MG63 (cell line): ENCODE data around the gene PTPN1. TPM values are rescaled to one million over a fixed set of nuclear protein-coding genes. Genes with fewer than 3 reads are reported as not detected.
"Not testable (repeated sequence)": the region's sequence is repeated elsewhere in the genome, so short reads cannot be mapped to it uniquely, and the experiment has no call there.

Experiments used
- DNase-seq: peaks from one replicate; pipeline ENCODE4 v3.0.0-alpha.2; 2020
- H3K27me3 ChIP-seq: fragments of 250-450 bp; sonication (Bioruptor Pico); 2 replicates; pipeline ENCODE4 v1.5.1; 2020; ENCODE audit warnings: mild to moderate bottlenecking, moderate library complexity
- H3K36me3 ChIP-seq: fragments of 250-450 bp; sonication (Bioruptor Pico); 2 replicates; pipeline ENCODE4 v1.5.1; 2020; ENCODE audit warnings: mild to moderate bottlenecking, moderate library complexity
- H3K4me3 ChIP-seq: fragments of 250-450 bp; sonication (Bioruptor Pico); 2 replicates; pipeline ENCODE4 v1.5.1; 2020; ENCODE audit warnings: mild to moderate bottlenecking, moderate library complexity
- H3K9me3 ChIP-seq: fragments of 250-450 bp; sonication (Bioruptor Pico); 2 replicates; pipeline ENCODE4 v1.5.1; 2020; ENCODE audit warnings: mild to moderate bottlenecking, moderate library complexity
- total RNA-seq: library from RNA; depleted of rRNA; stranded (reverse); fragments of >200 nt; shearing (Covaris generic); gene quantifications from 2 replicates; pipeline ENCODE4 v1.2.3, GENCODE V29; 2014; ENCODE audit warnings: low replicate concordance

Gene PTPN1
- total RNA-seq, 1 experiment from 2014 or later = 37.1 TPM

DNA sequence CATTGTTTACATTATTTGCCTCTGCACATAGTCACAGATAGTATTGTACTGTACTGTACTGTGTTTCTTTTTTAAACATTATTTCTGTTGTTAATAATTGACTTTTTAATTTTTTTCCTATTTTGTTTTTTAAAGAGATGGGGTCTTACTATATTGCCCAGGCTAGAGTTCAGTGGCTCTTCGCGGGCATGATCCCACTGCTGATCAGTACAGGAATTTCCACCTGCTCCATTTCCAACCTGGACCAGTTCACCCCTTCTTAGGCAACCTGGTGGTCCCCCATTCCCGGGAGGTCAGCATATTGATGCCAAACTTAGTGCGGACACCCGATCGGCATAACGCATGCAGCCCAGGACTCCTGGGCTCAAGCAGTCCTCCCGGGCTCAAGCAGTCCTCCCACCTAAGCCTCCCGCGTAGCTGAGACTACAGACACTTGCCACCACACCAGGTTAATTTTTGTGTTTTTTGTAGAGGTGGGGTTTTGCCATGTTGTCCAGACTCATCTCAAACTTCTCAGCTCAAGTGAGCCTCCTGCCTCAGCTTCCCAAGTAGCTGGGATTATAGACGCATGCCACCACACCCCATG lies 47.5 kb downstream of the PTPN1 start:
- H3K27me3 ChIP-seq = no peaks in the 10 kb centered on the region
- H3K36me3 ChIP-seq = peaks cover 27% of the 10 kb centered on the region
- no peak for DNase-seq

DNA sequence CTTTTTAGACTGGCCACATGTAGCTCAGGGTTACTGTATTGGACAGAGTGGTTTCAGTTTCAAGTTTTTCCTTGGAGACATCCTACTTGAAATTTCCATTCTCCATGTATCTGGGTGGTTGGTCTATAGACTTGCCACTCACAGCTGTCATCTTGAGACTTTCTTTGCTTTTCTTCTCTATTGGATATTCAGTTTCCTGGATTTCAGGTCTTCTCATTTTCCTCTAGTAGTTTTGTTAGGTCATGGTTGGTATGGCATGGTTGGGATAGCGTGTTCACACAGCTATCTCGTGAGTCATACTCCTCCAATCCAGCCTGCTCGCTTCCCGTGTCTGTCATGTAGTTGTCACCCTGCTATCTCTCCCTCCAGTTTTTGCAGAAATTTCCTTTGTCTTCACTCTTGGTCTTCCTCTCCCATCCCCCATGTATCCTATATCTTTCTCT lies 48.3 kb downstream of the PTPN1 start:
- Histone ChIP-seq H3K9me3 (no peaks in the 10 kb centered on the region), H3K36me3 (peaks cover 29% of the 10 kb centered on the region), H3K27me3 (no peaks in the 10 kb centered on the region), H3K4me3 (no peak overlapping the region)
- DNase-seq = no peak

More for the DNA sequence above, 47.5 kb downstream of the PTPN1 start:
- H3K9me3 ChIP-seq = no peaks in the 10 kb centered on the region
- H3K4me3 ChIP-seq = no peak overlapping the region

DNA sequence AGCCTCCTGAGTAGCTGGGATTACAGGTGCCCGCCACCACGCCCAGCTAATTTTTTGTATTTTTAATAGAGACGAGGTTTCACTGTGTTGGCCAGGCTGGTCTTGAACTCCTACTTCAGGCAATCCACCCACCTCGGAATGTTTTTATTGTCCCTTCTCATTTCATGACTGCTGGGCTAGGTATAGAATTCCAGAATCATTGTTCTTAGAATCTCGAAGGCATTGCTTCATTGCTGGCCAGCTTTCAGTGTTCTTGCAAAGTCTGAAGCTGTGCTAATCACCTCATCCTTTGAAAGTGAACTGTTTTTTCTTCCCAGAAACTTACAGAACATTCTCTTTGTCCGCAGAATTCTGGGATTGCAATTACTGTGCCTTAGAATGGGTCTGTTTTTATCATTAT lies 49.0 kb downstream of the PTPN1 start:
- no peaks in the 10 kb centered on the region for H3K9me3 ChIP-seq
- H3K27me3 ChIP-seq = no peaks in the 10 kb centered on the region
- peaks cover 29% of the 10 kb centered on the region for H3K36me3 ChIP-seq
- no peak overlapping the region for H3K4me3 ChIP-seq
- no peak for DNase-seq

GRCh38 chr20:50559856-50560638 lies 49.9 kb downstream of the PTPN1 start:
- no peaks in the 10 kb centered on the region for H3K27me3 ChIP-seq
- no peaks in the 10 kb centered on the region for H3K9me3 ChIP-seq
- H3K4me3 ChIP-seq = no peak overlapping the region
- DNase-seq = no peak
- peaks cover 34% of the 10 kb centered on the region for H3K36me3 ChIP-seq

DNA sequence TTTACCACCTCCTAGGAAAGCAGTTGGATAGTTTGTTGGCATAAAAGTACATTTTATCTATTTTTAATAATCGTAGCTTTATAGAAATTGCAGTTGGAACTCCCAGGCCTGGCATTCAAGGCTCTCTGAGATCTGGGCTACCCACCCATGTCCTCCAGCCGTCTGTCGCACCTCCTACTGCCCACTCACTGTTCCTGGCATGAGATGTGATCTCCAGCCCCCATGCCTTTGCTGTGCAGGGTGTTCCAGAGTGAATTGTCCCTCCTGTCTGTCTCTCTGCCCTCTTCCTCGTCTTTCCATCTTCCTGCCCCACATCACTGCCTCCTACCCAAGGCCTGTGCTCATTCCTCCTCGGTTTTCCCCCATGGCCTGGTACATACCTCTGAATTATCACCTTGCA lies 50.7 kb downstream of the PTPN1 start:
- H3K9me3 ChIP-seq = no peaks in the 10 kb centered on the region
- H3K36me3 ChIP-seq = peaks cover 41% of the 10 kb centered on the region
- no peak overlapping the region for H3K4me3 ChIP-seq
- no peak for DNase-seq
- no peaks in the 10 kb centered on the region for H3K27me3 ChIP-seq

DNA sequence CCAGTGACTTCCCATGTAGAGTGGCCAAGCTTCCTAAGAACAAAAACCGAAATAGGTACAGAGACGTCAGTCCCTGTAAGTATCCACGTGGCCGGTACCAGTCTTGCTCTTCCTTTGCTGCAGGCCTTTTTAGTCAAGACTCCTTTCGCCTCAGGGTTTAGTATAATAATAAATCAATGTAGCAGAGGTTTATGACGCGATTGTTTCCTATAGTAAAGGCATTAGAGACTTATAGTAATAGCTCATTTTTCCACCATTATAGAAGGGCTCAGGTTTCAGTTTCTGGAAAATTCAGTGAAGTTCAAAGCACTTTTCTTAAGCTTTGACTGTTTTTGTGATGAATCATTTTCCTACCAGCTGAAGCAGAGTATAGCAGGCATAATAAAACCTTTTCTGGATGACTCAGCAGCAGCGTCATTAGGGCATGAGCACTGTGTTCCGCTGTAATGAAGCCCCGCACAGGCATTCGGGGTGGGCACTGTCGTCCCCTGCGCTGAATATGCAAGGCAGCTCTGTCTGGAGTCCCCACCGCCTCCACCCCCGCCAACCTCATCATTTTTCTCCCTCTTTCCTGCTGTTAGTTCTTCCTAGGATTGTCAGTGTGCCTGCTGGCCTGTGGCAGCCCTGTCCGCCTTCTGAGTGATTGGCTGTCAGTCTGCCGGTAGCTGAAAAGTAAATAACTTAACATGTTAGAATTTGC lies 51.3 kb downstream of the PTPN1 start:
- no peaks in the 10 kb centered on the region for H3K9me3 ChIP-seq
- no peaks in the 10 kb centered on the region for H3K27me3 ChIP-seq
- H3K4me3 ChIP-seq = no peak overlapping the region
- peak; percentile 79 for DNase-seq
- peaks cover 45% of the 10 kb centered on the region for H3K36me3 ChIP-seq

DNA sequence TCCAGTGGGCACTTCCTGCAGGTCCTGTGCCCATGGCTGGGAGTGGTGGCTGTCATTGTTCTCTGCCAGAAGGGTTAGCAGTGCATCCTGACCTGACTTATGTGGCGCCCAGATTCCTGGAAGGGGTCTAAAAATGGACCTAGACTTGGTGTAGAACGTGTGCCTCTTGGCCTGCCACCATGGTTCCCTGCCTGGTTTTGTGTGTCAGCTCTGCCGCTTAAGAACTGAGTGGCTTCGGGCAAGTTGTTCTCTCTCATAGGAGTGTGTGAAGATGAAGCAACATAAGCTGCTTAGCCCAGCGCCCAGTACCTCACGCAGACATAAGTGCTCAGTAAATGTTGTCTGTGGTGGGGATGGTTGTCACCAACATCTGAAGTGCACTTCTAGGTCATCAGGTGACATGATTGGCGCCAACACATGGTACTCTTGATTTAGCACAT lies 52.1 kb downstream of the PTPN1 start:
- H3K27me3 ChIP-seq = no peaks in the 10 kb centered on the region
- no peaks in the 10 kb centered on the region for H3K9me3 ChIP-seq
- DNase-seq = no peak
- H3K4me3 ChIP-seq = no peak overlapping the region
- peaks cover 49% of the 10 kb centered on the region for H3K36me3 ChIP-seq

GRCh38 chr20:50563133-50563944 lies 53.2 kb downstream of the PTPN1 start:
- Histone ChIP-seq H3K27me3 (no peaks in the 10 kb centered on the region), H3K9me3 (no peaks in the 10 kb centered on the region), H3K4me3 (no peak overlapping the region), H3K36me3 (peaks cover 52% of the 10 kb centered on the region)
- DNase-seq = no peak

DNA sequence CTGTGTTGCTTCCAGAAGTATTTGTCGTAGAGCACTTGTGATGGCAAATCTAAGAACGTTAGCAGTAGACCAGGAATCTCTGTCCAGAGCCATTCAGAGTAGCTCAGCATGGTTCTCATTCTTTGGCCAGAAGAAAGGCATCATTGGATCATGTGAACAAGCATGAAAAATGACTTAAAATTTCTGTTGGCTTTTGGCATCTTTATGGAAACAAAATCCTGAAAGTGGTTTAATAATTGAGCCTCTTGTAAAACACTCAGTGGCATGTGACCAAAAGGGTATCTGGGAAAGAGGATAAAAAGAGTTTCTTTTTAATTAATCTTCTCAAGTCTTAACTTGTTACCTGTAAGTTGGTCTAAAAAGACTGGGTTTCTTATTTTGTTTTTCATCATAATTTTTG lies 55.2 kb downstream of the PTPN1 start:
- H3K36me3 ChIP-seq = peaks cover 62% of the 10 kb centered on the region
- no peak for DNase-seq

GRCh38 chr20:50565871-50566270 lies 55.7 kb downstream of the PTPN1 start:
- Histone ChIP-seq H3K4me3 (no peak overlapping the region), H3K27me3 (no peaks in the 10 kb centered on the region), H3K9me3 (no peaks in the 10 kb centered on the region), H3K36me3 (peaks cover 60% of the 10 kb centered on the region)
- no peak for DNase-seq

More for the DNA sequence above, 55.2 kb downstream of the PTPN1 start:
- H3K9me3 ChIP-seq = no peaks in the 10 kb centered on the region
- H3K27me3 ChIP-seq = no peaks in the 10 kb centered on the region
- no peak overlapping the region for H3K4me3 ChIP-seq

DNA sequence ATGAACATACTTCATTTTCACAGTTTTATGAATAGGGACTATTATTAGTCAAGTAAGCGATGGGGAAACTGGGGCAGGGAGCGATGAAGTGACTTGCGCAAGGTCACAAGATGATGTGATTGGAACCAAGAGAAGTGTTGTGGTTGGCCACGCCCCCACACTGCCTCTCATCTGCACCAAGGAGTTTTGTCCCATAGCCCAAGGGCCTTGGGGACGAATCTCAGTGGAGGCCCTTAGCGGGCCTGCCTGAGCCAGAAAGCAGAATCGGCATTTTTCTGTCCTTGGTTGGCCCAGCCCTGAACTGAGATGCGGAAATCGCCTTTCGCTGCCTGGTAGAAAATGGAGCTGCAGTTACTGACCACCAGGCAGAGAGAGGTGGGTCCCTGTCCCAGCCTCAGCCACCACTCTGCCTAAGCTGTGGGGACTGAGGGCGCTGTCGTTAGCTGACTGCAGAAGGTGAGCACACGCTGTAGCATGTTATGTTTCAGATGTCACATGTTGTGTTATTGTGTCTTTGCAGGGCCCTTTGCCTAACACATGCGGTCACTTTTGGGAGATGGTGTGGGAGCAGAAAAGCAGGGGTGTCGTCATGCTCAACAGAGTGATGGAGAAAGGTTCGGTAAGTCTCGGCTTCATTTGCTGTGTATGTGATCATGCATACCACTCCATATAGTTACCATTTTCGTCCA lies 57.8 kb downstream of the PTPN1 start:
- no peak overlapping the region for H3K4me3 ChIP-seq
- no peaks in the 10 kb centered on the region for H3K9me3 ChIP-seq
- no peak for DNase-seq
- H3K36me3 ChIP-seq = peaks cover 45% of the 10 kb centered on the region
- no peaks in the 10 kb centered on the region for H3K27me3 ChIP-seq

DNA sequence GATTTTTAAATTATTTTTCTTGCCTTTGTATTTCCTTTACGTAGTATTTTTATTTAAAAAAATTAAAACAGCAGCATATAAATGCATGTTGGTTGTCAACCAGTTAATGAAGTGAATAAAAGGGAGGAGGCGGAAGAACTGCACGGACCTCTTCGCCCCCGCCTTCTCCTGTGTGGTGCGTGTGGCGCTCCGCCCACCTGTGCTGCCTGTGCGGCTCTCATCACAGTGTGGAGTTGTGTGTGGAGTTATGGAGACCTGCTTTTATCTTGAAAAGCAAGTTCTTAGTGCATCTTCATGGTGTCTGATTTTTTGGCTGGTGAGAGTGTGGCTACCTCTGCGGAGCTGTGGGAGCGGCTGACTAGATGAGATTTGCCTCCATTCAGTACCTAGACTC lies 58.4 kb downstream of the PTPN1 start:
- DNase-seq = no peak
- Histone ChIP-seq H3K4me3 (no peak overlapping the region), H3K36me3 (peaks cover 40% of the 10 kb centered on the region), H3K27me3 (no peaks in the 10 kb centered on the region), H3K9me3 (no peaks in the 10 kb centered on the region)

DNA sequence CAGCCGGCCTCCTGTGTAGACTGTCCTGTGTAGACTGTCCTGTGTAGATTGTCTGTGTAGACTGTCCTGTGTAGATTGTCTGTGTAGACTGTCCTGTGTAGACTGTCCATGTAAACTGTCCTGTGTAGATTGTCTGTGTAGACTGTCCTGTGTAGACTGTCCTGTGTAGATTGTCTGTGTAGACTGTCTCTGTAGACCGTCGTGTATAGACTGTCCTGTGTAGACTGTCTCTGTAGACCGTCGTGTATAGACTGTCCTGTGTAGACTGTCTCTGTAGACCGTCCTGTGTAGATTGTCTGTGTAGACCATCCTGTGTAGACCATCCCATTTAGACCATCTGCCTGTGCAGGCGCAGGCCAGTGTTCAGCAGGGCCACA lies 59.3 kb downstream of the PTPN1 start:
- not testable (repeated sequence) for DNase-seq, H3K9me3 ChIP-seq, H3K4me3 ChIP-seq, H3K27me3 ChIP-seq
- peaks cover 39% of the 10 kb centered on the region for H3K36me3 ChIP-seq

- Histone ChIP-seq H3K36me3 (peaks cover 39% of the 10 kb centered on the region), H3K27me3 (no peaks in the 10 kb centered on the region), H3K9me3 (no peaks in the 10 kb centered on the region), H3K4me3 (no peak overlapping the region)
- no peak for DNase-seq
Measured at GRCh38 chr20:50569864-50570836, 60.0 kb downstream of the PTPN1 start.

GRCh38 chr20:50571466-50571865 lies 61.3 kb downstream of the PTPN1 start:
- no peak overlapping the region for H3K4me3 ChIP-seq
- H3K36me3 ChIP-seq = peaks cover 42% of the 10 kb centered on the region
- H3K9me3 ChIP-seq = no peaks in the 10 kb centered on the region
- H3K27me3 ChIP-seq = no peaks in the 10 kb centered on the region
- DNase-seq = no peak
